ENCODE measurements around the gene CFD.
"Not testable (repeated sequence)": the region's sequence is repeated elsewhere in the genome, so short reads cannot be mapped to it uniquely, and the experiment has no call there.

CFD gene

DNA sequence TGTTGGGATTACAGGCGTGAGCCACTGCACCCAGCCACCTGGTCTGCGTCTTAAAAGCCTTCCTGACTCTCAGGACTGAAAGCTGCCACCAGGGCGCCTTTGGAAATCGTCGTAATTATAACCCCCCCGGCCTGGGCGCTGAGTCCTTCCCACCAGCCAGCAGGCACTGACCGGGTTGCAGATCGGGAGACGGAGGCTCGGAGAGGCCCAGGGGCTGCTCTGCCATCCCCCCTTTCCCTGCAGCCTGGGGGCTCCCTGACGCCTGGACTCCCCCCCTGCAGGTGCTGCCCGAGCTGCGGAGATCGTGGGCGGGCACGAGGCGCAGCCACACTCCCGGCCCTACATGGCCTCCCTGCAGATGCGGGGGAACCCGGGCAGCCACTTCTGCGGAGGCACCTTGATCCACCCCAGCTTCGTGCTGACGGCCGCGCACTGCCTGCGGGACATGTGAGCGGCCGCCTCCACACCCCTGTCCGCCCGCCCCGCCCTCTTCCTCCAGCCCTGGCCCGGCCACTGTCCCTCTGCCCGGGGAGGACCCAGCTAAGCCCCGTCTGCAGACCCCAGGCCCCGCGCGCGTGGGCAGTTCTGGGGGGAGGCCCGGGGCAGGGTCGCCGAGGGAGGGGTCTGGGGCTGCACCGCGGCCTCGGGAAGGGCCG, 16.2 kb upstream of the CFD start:
- TF ChIP-seq, protein P1, sequence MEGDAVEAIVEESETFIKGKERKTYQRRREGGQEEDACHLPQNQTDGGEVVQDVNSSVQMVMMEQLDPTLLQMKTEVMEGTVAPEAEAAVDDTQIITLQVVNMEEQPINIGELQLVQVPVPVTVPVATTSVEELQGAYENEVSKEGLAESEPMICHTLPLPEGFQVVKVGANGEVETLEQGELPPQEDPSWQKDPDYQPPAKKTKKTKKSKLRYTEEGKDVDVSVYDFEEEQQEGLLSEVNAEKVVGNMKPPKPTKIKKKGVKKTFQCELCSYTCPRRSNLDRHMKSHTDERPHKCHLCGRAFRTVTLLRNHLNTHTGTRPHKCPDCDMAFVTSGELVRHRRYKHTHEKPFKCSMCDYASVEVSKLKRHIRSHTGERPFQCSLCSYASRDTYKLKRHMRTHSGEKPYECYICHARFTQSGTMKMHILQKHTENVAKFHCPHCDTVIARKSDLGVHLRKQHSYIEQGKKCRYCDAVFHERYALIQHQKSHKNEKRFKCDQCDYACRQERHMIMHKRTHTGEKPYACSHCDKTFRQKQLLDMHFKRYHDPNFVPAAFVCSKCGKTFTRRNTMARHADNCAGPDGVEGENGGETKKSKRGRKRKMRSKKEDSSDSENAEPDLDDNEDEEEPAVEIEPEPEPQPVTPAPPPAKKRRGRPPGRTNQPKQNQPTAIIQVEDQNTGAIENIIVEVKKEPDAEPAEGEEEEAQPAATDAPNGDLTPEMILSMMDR (IDR thresholded peaks at IDR 0.05; ENCODE audit: insufficient read depth, missing control alignments), result no peak
- FAIRE-seq (no peak), DNase-seq (ENCODE audit: insufficient read length, low spot score) (no peak)

DNA sequence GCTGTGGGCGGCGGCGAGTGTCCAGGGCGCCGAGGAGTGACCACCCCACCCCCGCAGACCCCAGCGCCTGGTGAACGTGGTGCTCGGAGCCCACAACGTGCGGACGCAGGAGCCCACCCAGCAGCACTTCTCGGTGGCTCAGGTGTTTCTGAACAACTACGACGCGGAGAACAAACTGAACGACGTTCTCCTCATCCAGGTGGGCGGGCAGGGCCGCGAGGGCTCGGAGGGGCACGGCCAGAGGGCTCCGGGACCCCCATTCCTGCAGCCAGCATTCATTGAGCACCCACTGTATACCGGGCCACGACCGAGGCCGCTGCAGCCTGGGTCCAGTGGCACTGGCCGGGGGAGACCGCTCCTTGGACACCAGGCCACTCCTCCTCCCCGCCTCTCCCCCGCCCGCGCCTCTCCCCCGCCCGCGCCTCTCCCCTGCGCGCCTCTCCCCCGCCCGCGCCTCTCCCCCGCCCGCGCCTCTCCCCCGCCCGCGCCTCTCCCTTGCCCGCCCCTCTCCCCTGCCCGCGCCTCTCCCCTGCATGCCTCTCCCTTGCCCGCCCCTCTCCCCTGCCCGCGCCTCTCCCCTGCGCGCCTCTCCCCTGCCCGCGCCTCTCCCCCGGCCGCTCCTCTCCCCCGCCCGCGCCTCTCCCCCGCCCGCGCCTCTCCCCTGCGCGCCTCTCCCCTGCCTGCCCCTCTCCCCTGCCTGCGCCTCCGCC, 15.5 kb upstream of the CFD start:
- FAIRE-seq, result no peak
- TF ChIP-seq, protein P1 (IDR thresholded peaks at IDR 0.05; ENCODE audit: insufficient read depth, missing control alignments), result no peak
- no peak for DNase-seq (ENCODE audit: insufficient read length, low spot score)

DNA sequence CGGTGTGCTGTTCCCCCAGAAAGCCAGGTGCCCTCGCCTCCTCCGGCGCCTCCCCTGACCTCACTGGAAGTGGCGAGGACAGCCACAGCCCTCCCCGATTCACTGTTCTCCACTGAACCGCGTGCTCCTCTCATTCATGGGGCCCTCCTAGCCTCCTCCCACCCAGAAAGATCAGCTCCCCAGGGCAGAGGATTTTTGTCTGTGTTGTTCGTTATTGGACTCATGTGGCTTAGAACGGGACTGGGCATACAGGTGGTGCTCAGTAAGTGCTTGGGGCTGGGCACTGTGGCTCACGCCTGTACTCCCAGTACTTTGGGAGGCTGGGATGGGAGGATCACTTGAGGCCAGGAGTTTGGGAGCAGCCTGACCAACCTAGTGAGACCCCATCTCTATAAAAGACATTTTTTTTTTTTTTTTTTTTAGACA, 14.9 kb upstream of the CFD start:
- TF ChIP-seq, protein P1 (IDR thresholded peaks at IDR 0.05; ENCODE audit: insufficient read depth, missing control alignments), result no peak
- DNase-seq (ENCODE audit: insufficient read length, low spot score), result no peak
- no peak for FAIRE-seq

DNA sequence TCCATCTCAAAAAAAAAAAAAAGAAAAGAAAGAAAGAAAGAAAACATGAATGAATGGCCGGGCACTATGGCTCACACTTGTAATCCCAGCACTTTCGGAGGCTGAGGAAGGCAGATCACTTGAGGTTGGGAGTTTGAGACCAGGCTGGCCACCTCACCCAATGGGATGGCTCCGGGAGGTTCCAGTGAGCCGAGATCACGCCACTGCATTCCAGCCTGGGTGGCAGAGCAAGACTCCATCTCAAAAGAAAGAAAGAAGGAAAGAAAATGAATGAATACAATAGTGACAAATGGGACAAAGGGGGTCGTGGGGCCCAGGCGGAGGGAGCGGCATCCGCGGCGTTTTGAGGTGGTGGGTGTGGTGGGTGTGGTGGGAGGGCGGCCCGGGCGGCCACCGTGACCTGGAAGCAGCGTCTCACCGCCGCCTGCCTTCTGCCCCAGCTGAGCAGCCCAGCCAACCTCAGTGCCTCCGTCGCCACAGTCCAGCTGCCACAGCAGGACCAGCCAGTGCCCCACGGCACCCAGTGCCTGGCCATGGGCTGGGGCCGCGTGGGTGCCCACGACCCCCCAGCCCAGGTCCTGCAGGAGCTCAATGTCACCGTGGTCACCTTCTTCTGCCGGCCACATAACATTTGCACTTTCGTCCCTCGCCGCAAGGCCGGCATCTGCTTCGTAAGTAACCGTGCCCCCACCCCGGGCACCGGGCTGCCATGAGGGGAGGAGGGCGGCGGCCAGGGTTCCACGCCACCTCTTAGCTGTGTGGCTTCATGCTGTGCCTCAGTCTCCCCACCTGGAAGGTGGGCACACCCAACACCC, 13.6 kb upstream of the CFD start:
- DNase-seq (ENCODE audit: insufficient read length, low spot score), result no peak
- TF ChIP-seq, protein P1 (IDR thresholded peaks at IDR 0.05; ENCODE audit: insufficient read depth, missing control alignments), result no peak
- FAIRE-seq, result no peak

DNA sequence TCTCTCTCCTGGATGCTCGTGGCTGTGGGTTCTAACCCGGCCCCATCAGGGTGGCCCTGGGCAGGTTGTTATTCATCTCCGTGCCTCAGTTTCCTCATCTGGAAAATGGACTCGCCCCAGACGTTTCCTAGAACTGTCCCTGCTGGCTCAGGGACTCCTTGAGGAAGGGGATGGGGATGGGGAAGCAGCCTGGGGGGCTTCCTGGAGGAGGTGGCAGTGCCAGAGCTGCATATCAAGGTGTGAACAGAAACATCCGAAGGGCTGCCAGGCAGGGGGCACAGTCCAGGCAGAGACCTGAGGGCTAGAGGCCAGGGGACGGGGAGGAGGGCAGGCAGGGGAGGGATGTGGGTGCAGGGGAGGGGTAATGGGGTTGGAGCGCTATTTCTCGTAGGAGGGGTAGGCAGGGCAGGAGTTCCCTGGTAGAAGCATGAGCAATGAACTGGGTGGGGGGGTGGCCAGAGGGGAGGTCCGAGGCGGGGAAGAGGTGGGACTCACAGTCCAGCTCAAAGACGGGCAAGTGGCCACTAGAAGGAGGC, 11.0 kb upstream of the CFD start:
- FAIRE-seq (no peak), DNase-seq (ENCODE audit: insufficient read length, low spot score) (no peak)
- TF ChIP-seq, protein P1 (IDR thresholded peaks at IDR 0.05; ENCODE audit: insufficient read depth, missing control alignments), result no peak

DNA sequence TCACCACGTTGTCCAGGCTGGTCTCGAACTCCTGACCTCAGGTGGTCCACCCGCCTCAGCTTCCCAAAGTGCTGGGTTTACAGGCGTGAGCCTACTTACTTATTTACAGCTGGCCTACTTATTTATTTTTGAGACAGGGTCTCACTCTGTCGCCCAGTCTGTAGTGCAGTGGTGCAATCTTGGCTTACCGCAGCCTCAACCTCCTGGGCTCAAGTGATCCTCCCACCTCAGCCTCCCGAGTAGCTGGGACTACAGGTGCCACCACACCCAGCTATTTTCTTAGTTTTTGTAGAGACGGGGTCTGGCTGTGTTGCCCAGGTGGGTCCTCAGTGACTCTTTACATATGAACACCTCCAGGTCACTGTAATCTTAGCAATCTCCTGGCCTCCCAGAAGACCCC, 10.3 kb upstream of the CFD start:
- not testable (repeated sequence) for FAIRE-seq; DNase-seq (ENCODE audit: insufficient read length, low spot score)

DNA sequence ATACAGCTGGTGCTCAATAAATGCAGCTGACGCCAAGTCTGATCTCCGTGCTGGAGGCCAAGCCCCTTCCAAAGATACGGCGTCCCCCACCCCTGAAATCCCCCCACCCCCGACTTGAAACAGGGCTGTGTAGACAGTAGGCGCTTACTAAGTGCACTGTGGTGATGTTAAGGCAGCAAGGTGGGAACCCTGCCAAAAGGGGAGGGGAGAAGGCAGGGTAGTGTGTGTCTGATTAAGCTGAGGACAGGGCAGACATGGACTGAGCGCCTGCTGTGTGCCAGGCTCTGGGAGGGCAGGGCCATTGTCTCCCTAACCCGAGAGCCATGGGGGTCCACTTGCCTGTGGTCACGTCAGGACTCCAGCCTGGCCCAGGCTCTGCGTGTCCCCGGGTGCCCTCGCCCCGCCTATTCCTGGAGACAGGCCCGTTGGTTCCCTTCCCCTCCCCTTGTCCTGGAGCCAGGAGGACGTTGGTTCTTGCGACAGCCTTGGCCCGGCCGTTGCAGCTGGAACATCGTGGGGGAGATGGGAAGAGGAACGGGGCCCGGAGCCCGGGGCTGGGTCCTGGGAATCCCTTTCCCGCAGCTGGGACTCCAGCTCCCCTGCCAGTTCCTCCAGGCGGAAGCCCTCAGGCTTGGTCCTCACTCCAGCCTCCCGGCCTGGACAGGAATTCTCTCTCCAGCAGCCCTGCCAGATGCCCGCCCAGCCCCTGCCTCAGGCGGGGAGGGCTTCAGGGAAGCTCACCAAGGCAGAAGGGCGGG, 9.1 kb upstream of the CFD start:
- TF ChIP-seq, protein P1 (IDR thresholded peaks at IDR 0.05; ENCODE audit: insufficient read depth, missing control alignments), result no peak
- DNase-seq (ENCODE audit: insufficient read length, low spot score) (no peak), FAIRE-seq (no peak)

Measured in D721Med (cell line).